Activated gamma-delta T cell treated with anti-CD3 and anti-CD28 coated beads, Interleukin-2, amount 50 U/mL, for 16 hours (primary cell): ENCODE results near the gene NR2F1-AS1.
"Not testable (repeated sequence)": the region's sequence is repeated elsewhere in the genome, so short reads cannot be mapped to it uniquely, and the experiment has no call there.

Experiments used
- DNase-seq: peaks from one replicate; pipeline ENCODE4 v3.0.0-alpha.2; 2020; ENCODE audit warnings: low read depth

Gene NR2F1-AS1

DNA sequence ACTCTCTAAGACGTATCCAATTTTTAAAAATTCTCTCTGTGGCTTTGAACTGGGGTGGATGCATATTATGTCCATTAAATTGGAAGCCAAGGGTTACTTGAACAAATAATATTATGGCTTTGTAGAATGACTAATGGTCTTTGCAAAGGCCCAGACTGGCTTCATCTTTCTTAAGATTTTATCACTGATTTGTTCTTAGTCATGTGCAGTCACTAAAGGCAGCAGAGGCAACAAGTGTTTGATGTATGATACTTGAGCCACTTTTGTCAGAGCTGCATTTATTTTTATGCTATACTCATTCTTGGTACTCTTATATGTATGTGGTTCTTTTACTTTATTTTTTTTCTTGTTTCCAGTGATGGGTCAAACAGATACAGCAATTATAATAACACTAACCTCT, 152.2 kb downstream of the NR2F1-AS1 start:
- no peak for DNase-seq

DNA sequence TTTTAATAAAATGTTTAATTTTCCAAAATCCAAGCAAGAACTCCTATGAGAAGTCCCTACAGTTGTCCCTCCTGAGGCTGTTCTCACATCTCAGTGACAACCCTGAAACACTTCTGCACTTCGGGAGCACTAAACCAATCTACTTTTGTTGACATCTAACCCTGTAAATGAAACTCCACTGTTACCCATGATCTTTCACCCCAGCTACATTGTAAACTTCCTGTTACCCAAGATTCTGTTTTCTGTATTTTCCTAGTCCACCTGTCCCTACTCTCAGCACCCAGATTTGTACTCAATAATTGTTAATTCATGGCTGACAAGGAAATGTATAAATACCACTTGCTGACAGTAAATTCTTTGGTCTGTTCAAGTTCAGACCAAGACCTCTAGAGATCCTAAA, 153.7 kb downstream of the NR2F1-AS1 start:
- no peak for DNase-seq

DNA sequence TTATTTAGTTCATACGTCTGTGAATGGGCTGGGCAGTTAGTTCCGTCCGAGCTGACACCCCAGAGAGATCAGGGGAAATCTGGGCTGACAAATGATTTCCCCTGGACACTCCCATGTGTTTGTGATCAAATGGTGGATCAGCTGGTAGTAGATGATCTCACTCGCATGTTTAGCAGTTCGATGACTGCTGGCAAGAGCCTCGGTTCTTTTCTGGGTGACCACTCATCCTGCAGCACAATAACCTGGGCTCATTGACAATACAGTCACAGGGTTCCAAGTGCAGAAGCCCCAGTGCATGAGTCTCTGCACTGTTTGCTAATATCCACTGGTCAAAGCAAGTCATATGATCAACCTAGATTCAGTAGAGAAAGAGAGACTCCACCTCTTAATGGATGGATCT, 155.9 kb downstream of the NR2F1-AS1 start:
- DNase-seq: no peak

DNA sequence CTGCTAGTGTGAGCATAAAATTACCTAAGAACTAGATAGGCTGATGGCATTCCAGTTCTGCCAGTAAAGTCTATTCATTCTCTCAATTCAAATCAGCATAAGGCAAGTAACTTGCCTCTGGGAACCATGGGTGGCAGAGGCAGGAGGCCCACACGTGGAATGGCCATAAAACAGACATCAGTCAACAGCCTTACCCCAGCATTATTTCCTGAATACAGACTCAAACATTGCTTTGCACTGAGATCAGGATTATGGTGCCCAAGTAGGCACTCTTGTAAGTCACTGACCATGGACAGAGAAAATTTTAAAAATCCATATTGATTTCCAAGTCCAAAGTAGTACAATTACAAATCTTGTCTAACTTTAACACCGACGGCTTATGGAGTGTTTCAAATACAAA, 157.7 kb downstream of the NR2F1-AS1 start:
- no peak for DNase-seq

DNA sequence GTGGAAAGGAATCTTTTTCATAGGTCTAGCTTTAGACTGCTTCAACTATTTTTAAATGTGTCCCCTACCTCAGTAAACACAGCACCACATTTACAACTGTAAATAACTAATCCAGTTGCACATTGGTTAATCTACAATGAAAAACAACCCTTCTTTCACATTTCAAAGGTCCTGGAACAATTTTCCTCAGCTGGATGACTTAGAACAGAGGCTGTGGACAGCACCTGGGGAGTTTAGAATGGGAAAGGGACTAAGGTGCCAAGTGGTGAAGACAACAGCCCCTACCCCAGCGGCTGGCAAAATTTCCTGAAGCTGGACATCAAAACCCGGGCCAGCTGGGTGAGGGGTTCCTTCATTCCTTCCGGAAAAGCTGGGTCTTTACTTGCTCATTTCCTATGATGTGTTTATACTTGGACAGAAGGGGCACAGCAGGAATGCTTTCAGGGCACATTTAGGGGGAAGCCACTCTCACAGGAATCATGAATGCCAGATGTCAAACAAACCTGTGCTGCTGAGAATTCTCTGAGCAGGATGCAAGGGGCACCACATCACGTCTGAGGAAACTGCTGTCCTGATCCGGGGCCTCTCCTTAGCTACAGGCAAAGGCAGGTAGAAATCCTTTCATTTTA, 158.3 kb downstream of the NR2F1-AS1 start:
- no peak for DNase-seq

DNA sequence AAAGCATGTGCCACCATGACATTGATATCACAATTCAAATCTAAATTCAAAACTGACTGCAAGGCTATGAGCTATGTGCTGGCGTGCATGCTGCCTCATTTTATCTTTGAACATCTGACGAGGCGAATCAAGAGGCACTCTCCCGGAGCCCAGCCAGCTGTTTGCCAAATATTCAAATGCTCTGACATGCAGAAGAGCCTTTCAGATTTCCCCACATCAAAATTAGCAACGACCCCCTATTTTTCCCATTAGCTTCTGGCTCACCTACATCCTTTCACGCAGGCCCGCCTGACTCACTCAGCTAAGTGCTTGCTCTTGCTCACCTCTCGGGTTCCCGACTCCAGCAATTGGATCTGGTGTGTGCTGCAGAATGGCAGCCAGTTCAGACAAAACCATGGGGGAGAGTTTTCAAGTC, 159.0 kb downstream of the NR2F1-AS1 start:
- DNase-seq: no peak

DNA sequence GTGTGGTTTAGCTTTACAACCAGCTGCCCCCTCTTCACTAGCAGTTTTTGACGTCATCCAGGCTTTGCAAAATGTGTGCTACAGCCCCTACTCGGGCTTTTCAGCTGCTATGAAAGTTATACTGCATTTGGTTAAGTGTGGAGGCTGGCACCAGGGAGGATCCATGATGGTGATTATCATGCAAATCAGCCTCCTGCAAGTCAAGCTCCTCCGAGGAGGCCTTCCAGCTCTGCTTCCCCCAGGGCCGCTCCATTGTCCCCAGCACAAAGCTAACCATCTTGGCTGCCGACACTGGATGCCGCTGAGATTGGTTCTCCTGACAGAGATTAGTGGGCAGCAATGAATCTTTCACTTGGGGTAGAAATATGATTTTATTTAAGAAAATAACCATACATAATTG, 159.6 kb downstream of the NR2F1-AS1 start:
- no peak for DNase-seq

DNA sequence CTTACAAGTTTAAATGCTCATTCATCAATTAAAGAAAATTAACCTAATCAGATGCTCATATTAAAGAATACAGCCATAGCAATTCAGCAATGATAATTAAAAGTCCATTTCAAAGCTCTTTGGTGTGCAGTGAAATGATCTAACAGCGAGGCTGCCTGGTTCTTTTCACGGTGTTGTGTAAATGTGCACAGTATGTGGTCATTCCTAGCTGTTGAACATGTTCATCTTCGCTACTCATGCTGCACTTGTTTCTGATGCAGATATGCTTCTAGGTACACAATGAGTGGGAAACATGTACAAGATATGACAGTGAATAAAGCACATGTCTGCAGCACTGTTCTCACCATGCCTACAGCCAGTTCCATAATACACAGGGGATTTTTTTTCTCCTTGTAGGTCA, 163.5 kb downstream of the NR2F1-AS1 start:
- DNase-seq: no peak

DNA sequence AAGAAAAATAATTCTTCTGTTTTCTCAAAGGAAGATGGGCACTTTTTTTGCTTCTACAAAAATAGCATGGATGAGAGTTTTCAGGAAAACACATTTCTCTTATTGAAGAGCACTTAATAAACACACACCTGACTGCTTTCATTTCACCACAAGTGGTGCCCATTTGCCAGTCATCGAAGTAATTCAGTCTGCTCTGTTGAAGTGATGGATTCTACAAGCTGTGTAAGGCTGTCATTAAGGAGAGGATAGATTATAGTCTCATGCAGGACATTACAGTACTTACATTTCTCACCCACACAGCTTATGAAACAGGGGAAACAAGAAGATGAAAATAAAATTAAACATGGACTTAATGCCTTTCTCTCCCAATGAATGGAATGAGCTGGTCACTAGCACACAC, 165.2 kb downstream of the NR2F1-AS1 start:
- no peak for DNase-seq

DNA sequence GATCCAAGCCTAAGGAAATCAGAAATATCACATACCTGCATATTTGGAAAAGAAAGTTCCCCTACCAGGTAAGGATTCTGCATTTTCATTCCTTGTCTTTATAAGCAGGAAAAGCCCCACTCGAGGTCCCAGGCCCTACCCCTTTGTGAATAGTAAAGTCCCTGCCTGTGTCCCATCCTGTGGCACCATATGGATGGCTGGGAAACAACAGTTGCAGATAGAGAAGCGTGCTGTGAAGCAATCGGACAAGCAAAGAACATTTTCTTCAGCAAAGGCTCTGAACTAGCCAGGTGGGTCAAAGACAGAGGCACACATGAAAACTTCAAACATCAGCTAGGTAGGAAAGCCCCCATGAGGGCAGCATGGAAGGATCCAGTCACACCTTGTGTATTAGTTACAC, 169.3 kb downstream of the NR2F1-AS1 start:
- no peak for DNase-seq

DNA sequence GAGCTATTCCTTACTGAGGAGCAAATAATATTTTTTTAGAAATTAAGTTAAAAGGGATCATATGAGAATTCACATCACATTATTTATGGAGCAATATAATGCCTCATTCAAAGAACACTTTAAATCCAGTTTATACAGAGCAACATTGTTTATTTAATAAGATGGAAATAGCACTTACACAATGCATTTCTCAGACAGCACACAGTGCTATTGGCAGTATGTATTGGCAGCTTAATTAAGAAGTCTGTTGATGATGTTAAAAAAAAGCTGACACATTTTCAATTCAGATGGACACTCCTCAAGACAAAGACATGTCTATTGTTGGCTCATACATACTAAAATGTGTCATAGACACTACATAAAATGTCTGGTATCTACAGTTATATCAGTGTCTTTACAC, 171.3 kb downstream of the NR2F1-AS1 start:
- no peak for DNase-seq

DNA sequence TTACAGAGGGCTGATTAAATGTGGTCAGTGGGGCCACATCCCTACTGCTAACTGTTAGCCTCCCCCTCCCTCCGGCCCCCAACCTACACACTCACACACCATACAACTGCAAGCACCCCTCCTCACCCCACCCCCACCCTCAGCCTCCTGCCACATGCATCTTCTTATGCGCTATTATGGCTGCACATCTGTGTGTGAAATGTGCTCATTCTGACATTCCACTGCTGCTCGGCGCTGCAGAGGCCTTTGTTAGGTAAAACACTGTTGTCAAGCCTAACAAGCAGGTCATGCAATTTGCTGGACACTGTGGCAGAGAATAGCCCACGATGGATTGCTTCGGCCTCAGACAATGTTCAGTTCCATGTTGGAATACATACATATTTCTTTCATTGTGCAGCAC, 173.6 kb downstream of the NR2F1-AS1 start:
- DNase-seq: no peak

DNA sequence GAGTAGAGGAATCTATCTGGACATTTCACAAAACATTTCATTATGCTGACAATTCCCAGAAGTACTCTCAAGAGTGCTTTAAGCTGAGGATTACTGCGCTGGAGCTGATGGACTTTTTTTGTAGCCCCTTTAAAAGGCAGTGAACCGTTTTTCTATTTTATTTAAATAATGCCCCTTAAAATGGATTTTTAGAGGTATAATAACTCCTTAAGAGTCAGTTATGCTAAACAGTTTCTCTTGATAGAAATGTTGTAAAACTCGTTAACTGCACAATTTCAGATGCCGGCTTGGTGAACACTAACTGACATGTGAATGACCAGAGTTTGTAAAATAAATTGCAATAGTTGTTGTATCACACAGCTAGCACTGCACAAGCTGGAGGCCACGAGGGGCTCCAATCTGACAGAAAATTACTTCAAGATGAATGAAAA, 174.0 kb downstream of the NR2F1-AS1 start:
- DNase-seq: no peak

DNA sequence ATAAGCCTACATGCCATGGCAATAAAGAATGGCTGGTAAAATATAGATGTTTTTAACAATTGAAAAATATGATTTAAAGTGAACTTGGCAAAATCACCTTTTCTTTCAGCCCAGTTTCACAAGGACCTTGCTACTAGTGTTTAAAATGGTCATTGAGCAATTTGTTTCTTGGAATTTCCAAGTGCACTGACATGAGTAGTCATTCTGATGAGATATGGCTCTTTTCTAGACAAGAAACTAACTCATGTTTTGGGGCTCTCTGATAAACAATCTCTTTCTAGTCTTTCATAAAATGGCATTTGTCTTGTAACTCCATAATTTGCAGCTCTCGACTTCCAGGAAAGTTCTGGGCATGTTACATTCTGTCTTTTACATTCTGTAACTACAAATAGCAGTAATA, 176.8 kb downstream of the NR2F1-AS1 start:
- DNase-seq: no peak

DNA sequence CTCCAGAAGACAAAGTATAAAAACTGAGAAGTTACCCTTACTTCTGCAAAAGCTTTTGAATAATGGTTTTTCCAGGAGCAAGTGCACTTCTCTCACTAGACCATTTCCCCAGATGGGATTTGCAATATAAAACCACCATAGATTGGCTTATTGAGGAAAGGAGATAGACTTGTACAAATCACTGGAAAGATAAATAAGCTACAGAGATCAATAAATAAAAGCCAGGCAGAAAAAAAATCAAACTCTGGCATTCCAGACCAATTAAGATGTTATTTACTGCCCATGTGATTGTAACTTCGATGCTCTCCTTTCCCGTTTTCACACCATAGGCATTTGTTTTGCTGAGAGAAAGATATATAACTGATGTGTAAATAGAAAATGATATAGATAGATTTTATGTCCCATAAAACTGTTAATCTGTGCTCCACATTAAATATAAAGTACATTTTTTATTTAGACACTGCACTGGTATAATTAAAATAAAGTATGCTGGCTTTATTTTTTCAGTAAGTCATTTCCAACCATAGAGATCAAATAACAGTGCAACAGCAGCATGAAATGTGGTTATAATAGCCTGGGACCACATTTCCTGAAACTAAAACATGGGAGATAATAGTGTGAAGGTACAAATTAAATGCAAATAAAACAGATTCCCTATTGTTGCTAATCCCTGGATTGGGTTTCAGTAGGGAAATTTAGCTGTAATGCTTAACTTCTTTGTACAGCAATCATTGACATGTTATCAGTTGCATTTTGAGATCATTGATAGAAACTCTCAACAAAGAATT, 177.7 kb downstream of the NR2F1-AS1 start:
- no peak for DNase-seq

DNA sequence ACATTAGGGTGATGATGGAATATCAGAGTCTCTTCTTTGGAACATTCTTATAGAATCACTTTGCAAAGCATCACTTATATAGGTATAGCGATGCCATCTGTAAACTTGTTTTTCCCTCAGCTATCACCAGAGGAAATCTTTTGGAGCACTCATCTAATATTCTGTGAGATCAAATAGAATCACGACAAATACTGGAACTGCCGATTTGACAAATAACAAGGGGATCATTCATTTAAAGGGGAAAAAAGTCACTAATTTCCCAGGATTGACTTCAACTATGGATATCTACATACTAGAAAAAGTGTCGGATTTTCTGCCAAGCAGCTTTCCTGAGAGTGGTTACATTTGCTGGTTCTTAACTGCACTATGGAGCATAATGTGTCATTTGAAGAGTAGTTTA, 178.6 kb downstream of the NR2F1-AS1 start:
- no peak for DNase-seq

DNA sequence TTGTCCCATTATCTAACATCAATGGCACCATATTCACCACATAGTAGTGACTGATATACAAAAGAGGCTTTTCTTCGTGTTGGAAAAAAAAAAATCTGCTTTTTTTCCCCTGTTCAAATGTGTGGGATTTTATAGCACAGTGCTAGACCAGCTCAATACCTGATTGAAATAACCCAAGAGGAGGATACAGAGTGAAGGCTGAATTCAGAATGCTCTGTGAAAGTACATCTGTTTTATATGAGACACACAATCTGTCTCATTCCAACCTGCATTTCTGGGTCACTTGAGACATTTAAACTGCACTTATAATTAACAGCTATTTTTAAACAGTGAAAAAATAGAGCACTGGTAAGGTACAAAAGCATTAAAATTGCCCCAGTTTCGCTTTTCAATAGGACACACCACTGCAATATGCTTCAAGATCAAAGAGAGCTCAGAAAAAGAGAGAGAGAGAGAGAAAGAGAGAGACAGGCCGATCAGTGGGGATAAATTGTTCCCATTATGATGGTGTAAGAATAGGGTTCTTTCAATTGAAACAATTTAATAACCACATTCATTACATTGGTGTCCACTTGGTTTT, 179.3 kb downstream of the NR2F1-AS1 start:
- no peak for DNase-seq

DNA sequence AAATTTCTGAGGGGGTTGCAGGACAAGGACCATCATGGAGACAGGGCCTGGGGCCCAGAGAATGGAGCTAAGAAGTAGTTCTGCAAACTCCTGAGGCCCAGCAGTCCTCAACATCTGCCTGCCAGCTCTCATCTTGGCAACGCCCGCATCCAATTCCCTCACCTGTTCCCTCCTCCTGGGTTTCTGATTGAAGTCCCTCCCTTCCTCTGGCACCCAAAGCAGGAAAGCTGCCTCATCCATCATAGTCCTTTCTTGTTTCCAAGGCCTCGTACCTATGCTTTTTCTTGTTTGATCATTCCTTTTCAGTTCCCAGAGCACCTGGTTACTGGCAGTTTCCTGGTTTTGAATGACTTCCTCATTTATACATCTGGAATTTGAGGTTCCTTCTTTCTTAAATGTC, 181.3 kb downstream of the NR2F1-AS1 start:
- DNase-seq: no peak

DNA sequence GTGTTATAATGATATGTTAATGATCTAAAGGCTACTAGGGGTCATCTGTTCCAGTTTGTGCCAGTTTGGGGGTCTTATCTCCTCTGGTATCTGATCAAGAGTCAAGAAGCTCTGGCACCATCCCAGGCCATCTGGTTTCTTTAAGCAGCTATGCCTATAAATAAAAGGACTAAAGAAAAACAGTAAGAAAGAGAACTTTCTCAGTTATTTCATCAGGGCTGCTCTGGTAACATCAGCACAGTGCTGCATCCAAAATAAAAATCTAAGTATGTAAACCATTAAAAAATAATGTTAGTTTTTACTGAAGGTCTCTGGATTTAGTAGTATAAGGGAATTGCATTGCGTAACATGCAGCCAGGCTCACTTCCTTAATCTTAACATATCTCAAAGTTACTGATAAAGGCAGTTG, 185.0 kb downstream of the NR2F1-AS1 start:
- DNase-seq: no peak

DNA sequence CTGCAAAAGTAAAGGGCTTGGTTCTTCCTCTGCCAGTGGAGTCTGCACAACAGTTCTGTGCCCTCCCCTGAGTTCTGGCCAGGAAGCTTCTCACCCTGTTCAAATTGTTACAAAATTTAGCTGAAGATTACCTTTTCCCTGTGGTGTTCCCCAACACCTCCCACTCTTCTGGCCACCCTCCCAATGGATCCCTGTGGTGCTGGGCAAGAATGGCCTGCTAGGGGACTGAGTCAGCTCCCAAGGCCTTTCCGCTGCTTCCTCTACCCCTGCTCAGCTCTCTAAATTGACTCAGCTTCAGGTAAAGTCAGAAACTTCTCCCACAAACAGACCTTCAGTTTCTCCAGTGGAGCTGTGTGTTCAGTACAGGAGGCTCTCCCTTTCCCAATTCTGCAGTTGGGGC, 186.0 kb downstream of the NR2F1-AS1 start:
- no peak for DNase-seq

DNA sequence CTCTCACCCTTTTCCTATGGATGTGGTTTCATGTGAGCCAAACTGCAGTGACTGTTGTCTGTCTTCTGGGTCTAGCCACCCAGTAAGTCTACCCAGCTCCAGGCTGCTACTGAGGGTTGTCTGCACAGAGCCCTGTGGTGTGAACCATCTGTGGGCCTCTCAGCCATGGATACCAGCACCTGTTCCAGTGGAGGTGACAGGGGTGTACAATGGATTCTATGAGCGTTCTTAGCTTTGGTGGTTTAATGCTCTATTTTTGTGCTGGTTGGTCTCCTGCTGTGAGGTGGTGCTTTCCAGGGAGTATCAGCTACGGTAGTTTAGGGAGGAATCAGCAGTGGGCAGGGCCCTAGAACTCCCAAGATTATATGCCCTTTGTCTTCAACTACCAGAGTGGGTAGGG, 186.7 kb downstream of the NR2F1-AS1 start:
- DNase-seq: no peak

DNA sequence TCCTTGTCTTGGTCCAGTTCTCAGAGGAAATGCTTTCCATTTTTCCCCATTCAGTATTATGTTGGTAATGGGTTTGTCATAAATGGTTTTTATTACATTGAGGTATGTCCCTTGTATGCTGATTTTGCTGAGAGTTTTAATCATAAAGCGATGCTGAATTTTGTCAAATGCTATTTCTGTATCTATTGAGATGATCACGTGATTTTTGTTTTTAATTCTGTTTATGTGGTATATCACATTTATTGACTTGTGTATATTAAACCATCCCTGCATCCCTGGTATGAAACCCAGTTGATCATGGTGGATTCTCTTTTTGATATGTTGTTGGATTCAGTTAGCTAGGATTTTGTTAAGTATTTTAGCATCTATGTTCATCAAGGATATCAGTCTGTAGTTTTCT, 189.8 kb downstream of the NR2F1-AS1 start:
- not testable (repeated sequence) for DNase-seq

DNA sequence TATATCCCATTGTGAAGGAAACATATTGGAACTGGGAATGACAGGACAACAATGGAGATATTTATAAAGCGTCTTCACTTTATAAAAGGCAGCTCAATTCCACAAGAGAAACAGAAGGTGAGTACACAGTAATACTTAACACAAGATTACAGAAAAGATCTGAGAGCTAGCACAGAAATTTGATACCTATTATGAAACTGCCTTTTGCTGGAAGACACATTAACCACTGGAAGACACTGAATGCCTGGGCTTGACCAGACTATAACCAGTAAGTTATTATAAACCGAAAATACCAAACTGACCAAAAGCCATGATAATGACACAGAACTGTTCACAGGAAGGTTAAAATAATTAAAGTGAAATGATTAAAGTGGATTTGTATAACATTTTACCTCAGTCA, 195.4 kb downstream of the NR2F1-AS1 start:
- no peak for DNase-seq

DNA sequence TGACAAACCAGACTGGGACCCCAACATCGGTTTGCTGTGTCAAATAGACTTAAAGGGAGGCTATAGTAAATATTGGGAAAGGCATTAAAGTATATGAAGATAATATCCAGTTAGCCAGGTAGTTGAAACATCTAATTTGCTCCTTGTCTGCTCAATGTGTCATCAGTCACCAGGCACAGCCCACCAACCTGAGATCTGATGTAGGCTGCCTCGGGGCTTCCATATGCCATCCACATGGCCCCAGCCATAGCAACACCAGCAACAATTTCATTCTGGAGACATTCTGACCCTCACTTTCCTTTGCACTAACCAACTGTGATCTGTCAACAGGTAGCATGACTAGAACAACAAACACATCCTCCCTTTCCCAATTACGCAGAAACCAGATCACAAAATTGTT, 196.0 kb downstream of the NR2F1-AS1 start:
- no peak for DNase-seq
